Suprapubic skin (tissue), 4 donors: ENCODE results near the gene ZNF512B.
"Not testable (repeated sequence)": the region's sequence is repeated elsewhere in the genome, so short reads cannot be mapped to it uniquely, and the experiment has no call there.

ENCODE experiments used
- EP300 ChIP-seq: sonication (generic); formaldehyde crosslinking; IDR thresholded peaks from one replicate; pipeline ENCODE4 v1.6.1; 2017; ENCODE audit warnings: antibody characterized with exemption
- POLR2A ChIP-seq, 2 donors: fragments of 450-650 bp; IDR thresholded peaks; one replicate each; pipeline ENCODE4 v1.6.1; 2017; ENCODE audit warnings: antibody characterized with exemption in 2 of 2, mild to moderate bottlenecking in 2 of 2, moderate library complexity in 2 of 2
- POLR2AphosphoS5 ChIP-seq, 3 donors: sonication (generic); formaldehyde crosslinking; IDR thresholded peaks; one replicate each; pipeline ENCODE4 v1.6.1; 2017; ENCODE audit warnings: antibody characterized with exemption in 3 of 3
- TF ChIP-seq, protein P1 (sequence below), 2 donors: fragments of 200-600 bp in 1 of 2; fragments of 450-650 bp in 1 of 2; sonication (generic) in 1 of 2; IDR thresholded peaks; one replicate each; pipeline ENCODE4 v1.5.1; 2016 to 2019; ENCODE audit warnings: antibody characterized with exemption in 2 of 2, mild to moderate bottlenecking in 1 of 2, moderate library complexity in 1 of 2

- not testable (repeated sequence) for TF ChIP-seq POLR2AphosphoS5 (IDR thresholded peaks at IDR 0.05); EP300; POLR2A (IDR thresholded peaks at IDR 0.05)
- TF ChIP-seq, protein P1, sequence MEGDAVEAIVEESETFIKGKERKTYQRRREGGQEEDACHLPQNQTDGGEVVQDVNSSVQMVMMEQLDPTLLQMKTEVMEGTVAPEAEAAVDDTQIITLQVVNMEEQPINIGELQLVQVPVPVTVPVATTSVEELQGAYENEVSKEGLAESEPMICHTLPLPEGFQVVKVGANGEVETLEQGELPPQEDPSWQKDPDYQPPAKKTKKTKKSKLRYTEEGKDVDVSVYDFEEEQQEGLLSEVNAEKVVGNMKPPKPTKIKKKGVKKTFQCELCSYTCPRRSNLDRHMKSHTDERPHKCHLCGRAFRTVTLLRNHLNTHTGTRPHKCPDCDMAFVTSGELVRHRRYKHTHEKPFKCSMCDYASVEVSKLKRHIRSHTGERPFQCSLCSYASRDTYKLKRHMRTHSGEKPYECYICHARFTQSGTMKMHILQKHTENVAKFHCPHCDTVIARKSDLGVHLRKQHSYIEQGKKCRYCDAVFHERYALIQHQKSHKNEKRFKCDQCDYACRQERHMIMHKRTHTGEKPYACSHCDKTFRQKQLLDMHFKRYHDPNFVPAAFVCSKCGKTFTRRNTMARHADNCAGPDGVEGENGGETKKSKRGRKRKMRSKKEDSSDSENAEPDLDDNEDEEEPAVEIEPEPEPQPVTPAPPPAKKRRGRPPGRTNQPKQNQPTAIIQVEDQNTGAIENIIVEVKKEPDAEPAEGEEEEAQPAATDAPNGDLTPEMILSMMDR (IDR thresholded peaks at IDR 0.05): not testable (repeated sequence)
These were observed 42.8 kb upstream of the ZNF512B start for GRCh38 chr20:64012385-64013154.
